RPMI7951 (cell line): Measurements from ENCODE around the gene EPHA10. TPM values are rescaled to one million over a fixed set of nuclear protein-coding genes. Genes with fewer than 3 reads are reported as not detected.
"Not testable (repeated sequence)": the region's sequence is repeated elsewhere in the genome, so short reads cannot be mapped to it uniquely, and the experiment has no call there.

Experiments
- DNase-seq: peaks from one replicate; pipeline ENCODE4 v3.0.0-alpha.2; 2012; ENCODE audit warnings: low read depth
- total RNA-seq: library from RNA; depleted of rRNA; stranded (reverse); fragments of >200 nt; shearing (Covaris generic); gene quantifications from 2 replicates; pipeline ENCODE4 v1.2.3, GENCODE V29; 2014

EPHA10 gene
- total RNA-seq, 1 experiment from 2014 or later: not detected

- no peak for DNase-seq
These were observed 48.6 kb downstream of the EPHA10 start for GRCh38 chr1:37716321-37716720.

- DNase-seq: no peak
These were observed 50.2 kb downstream of the EPHA10 start for GRCh38 chr1:37714689-37715088.

- no peak for DNase-seq
These were observed 50.7 kb downstream of the EPHA10 start for GRCh38 chr1:37714226-37714625.

- no peak for DNase-seq
These were observed 56.4 kb downstream of the EPHA10 start for GRCh38 chr1:37708471-37708870.

- no peak for DNase-seq
These were observed 59.5 kb downstream of the EPHA10 start for GRCh38 chr1:37705399-37705798.

GRCh38 chr1:37704966-37705365 lies 60.0 kb downstream of the EPHA10 start:
- no peak for DNase-seq

- DNase-seq: no peak
These were observed 61.9 kb downstream of the EPHA10 start for GRCh38 chr1:37703061-37703460.

- no peak for DNase-seq
These were observed 63.9 kb downstream of the EPHA10 start for GRCh38 chr1:37701051-37701450.

- no peak for DNase-seq
These were observed 65.8 kb downstream of the EPHA10 start for GRCh38 chr1:37699147-37699546.

GRCh38 chr1:37697737-37698136 lies 67.2 kb downstream of the EPHA10 start:
- no peak for DNase-seq

- DNase-seq: no peak
These were observed 67.8 kb downstream of the EPHA10 start for GRCh38 chr1:37697090-37697489.

GRCh38 chr1:37692834-37693175 lies 72.1 kb downstream of the EPHA10 start:
- peak; percentile 12 for DNase-seq

GRCh38 chr1:37692078-37692833 lies 72.7 kb downstream of the EPHA10 start, which contains the start of gene CDCA8:
TSS of gene CDCA8 (plus strand) at chr1:37692516. CDS start at chr1:37692691, 175 bp downstream.
- DNase-seq: peak; percentile 97

- peak; percentile 50 for DNase-seq
These were observed 73.3 kb downstream of the EPHA10 start for GRCh38 chr1:37691497-37692077.

- DNase-seq: no peak
These were observed 76.0 kb downstream of the EPHA10 start for GRCh38 chr1:37688926-37689325.

GRCh38 chr1:37687764-37688163 lies 77.2 kb downstream of the EPHA10 start:
- DNase-seq: not testable (repeated sequence)

GRCh38 chr1:37685722-37686121 lies 79.2 kb downstream of the EPHA10 start:
- no peak for DNase-seq

- not testable (repeated sequence) for DNase-seq
These were observed 80.7 kb downstream of the EPHA10 start for GRCh38 chr1:37684182-37684581.

- peak; percentile 61 for DNase-seq
These were observed 82.5 kb downstream of the EPHA10 start for GRCh38 chr1:37682334-37682987.

GRCh38 chr1:37680933-37681332 lies 84.0 kb downstream of the EPHA10 start:
- DNase-seq: no peak

GRCh38 chr1:37677808-37678207 lies 87.1 kb downstream of the EPHA10 start:
- DNase-seq: no peak

- DNase-seq: no peak
These were observed 87.8 kb downstream of the EPHA10 start for GRCh38 chr1:37677143-37677439.
